GM10266 (cell line): Measurements from ENCODE around the gene HUNK.

ENCODE experiments used
- DNase-seq: peaks from one replicate; pipeline ENCODE4 v3.0.0; 2012; ENCODE audit errors: extremely low spot score
- TF ChIP-seq, protein P1 (sequence below): IDR thresholded peaks from 2 replicates; pipeline ENCODE4 v1.5.1; 2012; ENCODE audit warnings: mild to moderate bottlenecking, low read depth; ENCODE audit not compliant: control insufficient read depth, insufficient read depth; ENCODE audit errors: missing control alignments

HUNK gene

GRCh38 chr21:32001390-32001789 is 128.6 kb downstream of the HUNK start:
- TF ChIP-seq, protein P1, sequence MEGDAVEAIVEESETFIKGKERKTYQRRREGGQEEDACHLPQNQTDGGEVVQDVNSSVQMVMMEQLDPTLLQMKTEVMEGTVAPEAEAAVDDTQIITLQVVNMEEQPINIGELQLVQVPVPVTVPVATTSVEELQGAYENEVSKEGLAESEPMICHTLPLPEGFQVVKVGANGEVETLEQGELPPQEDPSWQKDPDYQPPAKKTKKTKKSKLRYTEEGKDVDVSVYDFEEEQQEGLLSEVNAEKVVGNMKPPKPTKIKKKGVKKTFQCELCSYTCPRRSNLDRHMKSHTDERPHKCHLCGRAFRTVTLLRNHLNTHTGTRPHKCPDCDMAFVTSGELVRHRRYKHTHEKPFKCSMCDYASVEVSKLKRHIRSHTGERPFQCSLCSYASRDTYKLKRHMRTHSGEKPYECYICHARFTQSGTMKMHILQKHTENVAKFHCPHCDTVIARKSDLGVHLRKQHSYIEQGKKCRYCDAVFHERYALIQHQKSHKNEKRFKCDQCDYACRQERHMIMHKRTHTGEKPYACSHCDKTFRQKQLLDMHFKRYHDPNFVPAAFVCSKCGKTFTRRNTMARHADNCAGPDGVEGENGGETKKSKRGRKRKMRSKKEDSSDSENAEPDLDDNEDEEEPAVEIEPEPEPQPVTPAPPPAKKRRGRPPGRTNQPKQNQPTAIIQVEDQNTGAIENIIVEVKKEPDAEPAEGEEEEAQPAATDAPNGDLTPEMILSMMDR = no peak
- no peak for DNase-seq

GRCh38 chr21:32003411-32003810 is 130.6 kb downstream of the HUNK start:
- TF ChIP-seq, protein P1 = no peak
- DNase-seq = no peak

DNA sequence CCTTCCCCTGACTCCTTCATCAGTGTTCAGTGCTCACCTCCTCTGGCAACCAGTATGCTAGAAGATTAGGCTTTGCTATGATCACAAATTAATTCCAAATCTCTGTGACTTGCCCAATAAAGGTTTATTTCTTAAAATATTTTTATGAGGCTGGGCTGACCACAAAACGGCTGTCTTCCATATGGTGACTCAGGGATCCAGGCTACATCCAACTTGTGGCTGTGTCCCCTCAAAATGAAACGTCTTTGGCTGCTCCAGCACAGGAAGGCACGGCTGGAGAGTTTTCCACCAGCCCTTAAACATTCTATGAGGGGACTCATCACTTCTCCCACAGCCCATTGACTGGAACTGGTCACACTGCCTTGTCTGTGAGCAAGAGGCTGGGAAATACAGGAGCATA is 131.5 kb downstream of the HUNK start:
- TF ChIP-seq, protein P1 = no peak
- no peak for DNase-seq

DNA sequence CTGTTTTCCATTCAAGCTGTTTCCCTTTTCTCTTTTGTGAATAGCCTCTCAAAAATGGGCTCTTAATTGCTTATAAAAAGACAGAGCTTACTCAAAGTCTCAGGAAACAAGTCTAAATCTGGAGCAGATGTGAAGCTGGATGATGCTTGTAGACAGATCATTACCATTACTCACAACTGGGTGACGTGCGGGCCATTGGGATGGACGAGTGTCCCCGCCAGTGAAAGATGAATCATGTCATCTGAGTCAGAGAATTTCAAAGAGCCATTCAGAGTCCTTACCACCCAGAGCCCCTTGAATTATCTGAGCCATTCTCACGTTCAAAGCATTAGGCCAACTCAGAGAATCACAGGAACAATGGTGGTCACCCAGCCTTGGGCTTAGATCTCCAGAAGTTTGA is 134.6 kb downstream of the HUNK start:
- DNase-seq = no peak
- TF ChIP-seq, protein P1 = no peak

- TF ChIP-seq, protein P1 = no peak
Measured at GRCh38 chr21:32008714-32009113, 135.9 kb downstream of the HUNK start.

DNA sequence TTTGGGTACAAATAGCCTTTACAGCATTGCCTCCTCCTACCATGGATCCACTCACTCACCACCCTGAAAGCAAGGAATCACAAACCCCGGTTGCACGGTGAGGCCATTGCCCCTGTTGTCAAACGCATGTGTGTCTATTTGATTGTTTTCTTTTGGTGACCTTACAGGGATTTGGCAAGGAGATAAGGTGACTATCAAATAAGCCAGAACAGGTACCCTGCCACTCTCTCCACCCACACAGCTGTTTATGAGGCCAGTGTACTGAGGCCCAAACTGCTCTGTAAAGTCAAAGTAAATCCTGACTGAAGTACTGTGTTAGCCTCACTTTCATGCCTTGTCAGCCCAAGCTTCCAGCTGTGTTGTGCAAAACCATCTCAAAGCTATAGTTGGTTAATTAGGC is 136.4 kb downstream of the HUNK start:
- TF ChIP-seq, protein P1 = no peak
- DNase-seq = no peak

More at GRCh38 chr21:32008714-32009113, 135.9 kb downstream of the HUNK start:
- DNase-seq = no peak

- no peak for DNase-seq
Measured at GRCh38 chr21:32015461-32016139, 142.8 kb downstream of the HUNK start.

More at GRCh38 chr21:32015461-32016139, 142.8 kb downstream of the HUNK start:
- TF ChIP-seq, protein P1 = no peak
